Esophagus muscularis mucosa (tissue), 4 donors: ENCODE results near the gene MYL3. TPM values are rescaled to one million over a fixed set of nuclear protein-coding genes. Genes with fewer than 3 reads are reported as not detected.

ENCODE experiments used
- DNase-seq: peaks from one replicate; pipeline ENCODE4 v3.0.0-alpha.2; 2017; ENCODE audit errors: extremely low spot score
- H3K27ac ChIP-seq, 4 donors: fragments of 200-600 bp; sonication (generic); replicated peaks in 1 of 4; 1 replicate in 3 of 4; 2 replicates in 1 of 4; pipeline ENCODE4 v1.5.1; 2016 to 2019; ENCODE audit warnings: mild to moderate bottlenecking in 1 of 4
- H3K27me3 ChIP-seq, 4 donors: fragments of 200-600 bp; sonication (generic); one replicate each; pipeline versions ENCODE4 v1.5.1 to v1.6.0; 2016 to 2019
- H3K36me3 ChIP-seq, 4 donors: fragments of 200-600 bp; sonication (generic); one replicate each; pipeline ENCODE4 v1.5.1; 2016 to 2019
- H3K4me1 ChIP-seq, 4 donors: fragments of 200-600 bp; sonication (generic); one replicate each; pipeline ENCODE4 v1.5.1; 2016 to 2019
- H3K4me3 ChIP-seq, 4 donors: fragments of 200-600 bp; sonication (generic); 1 replicate in 2 of 4; 2 replicates in 2 of 4; pipeline ENCODE4 v1.5.1; 2016 to 2019; ENCODE audit warnings: mild to moderate bottlenecking in 4 of 4, moderate library complexity in 1 of 4
- H3K9me3 ChIP-seq, 4 donors: fragments of 200-600 bp; sonication (generic); 1 replicate in 3 of 4; 2 replicates in 1 of 4; pipeline ENCODE4 v1.5.1; 2016 to 2019
- CTCF ChIP-seq, 3 experiments: fragments of 200-600 bp in 2 of 3; fragments of 450-650 bp in 1 of 3; sonication (generic) in 2 of 3; IDR thresholded peaks; one replicate each; pipeline ENCODE4 v1.5.1; 2017 to 2019; ENCODE audit warnings: antibody characterized with exemption in 3 of 3, mild to moderate bottlenecking in 2 of 3, moderate library complexity in 1 of 3
- EP300 ChIP-seq: sonication (generic); formaldehyde crosslinking; IDR thresholded peaks from one replicate; pipeline ENCODE4 v1.6.1; 2017; ENCODE audit warnings: antibody characterized with exemption
- POLR2A ChIP-seq: fragments of 450-650 bp; IDR thresholded peaks from one replicate; pipeline ENCODE4 v1.6.1; 2017; ENCODE audit warnings: antibody characterized with exemption, moderate library complexity, mild to moderate bottlenecking, low read depth
- POLR2AphosphoS5 ChIP-seq, 2 donors: sonication (generic); formaldehyde crosslinking; IDR thresholded peaks; one replicate each; pipeline ENCODE4 v1.6.1; 2017; ENCODE audit warnings: antibody characterized with exemption in 2 of 2
- WGBS: methylation state at CpG from one replicate; pipeline ENCODE4 v1.1.5; 2018; 5-methylcytosine and 5-hydroxymethylcytosine counted together
- intact Hi-C: fragments of 100-400 bp; cut with DNase I; formaldehyde crosslinking; loops from one replicate; pipeline ENCODE4 v1.15.1; 2023
- total RNA-seq, 4 donors: library from RNA; depleted of rRNA; stranded (reverse); fragments of >200 nt; gene quantifications; one replicate each; pipeline versions ENCODE4 v1.1.0 to v1.2.1, GENCODE V29; 2016

MYL3 gene
- total RNA-seq, 4 donors from 2014 or later: 0.83 to 13.0 (median 7.7) TPM

DNA sequence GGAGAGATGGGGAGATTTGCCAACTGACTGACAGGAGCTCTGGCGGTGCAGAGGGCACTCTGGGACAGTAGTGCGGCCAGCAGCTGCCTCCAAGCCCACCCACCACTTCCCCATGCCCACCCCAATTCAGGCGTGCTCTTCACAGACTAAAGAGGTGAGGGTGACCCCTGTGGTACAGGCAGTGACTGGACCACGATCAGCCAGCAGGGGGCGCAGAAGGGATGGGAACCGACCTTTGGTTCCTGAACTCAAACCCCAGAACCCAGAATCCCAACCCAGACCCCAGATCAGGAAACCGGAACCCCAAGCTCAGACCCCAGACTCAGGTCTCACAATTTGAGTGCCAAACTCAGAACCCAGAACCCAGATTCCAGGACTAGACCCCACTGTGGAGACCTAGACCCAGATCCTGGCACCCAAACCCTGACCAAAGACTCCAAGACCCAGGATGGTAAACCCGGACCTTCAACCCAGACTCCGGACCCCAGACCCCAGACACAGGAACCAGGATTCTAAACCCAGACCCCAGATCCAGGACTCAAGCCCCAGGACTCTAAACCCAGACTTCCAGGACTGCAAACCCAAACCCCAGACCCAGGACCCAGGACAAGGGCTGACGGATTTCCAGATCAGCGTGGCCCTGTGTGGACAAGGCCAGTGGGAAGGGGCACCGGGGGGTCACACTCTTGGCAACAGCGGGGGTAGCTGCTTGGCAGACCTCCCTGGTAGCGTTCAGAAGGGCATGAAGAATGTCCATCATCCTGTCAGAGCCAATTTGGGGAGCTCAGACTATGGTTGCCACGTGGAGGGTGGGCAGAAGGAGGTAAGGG lies 3.7 kb upstream of the MYL3 start:
- H3K4me1 ChIP-seq: peaks cover 24 to 41% (median 30%) of the 10 kb centered on the region in 4 donors
- 13% methylated on average over 11 of the region's 15 CpGs for WGBS
- peaks cover 0 to 3% (median 0%) of the 10 kb centered on the region in 4 donors for H3K36me3 ChIP-seq
- peak; percentile 96 for DNase-seq
- intact Hi-C loops: loop anchor here (1.0 to 5.0 kb wide), 2 partner anchors 28 to 40 kb away; no protein-coding TSS in a partner anchor
- peak overlapping the region in 1 of 4 donors; percentile 1 for H3K4me3 ChIP-seq
- peak overlapping the region; percentile 55 to 70 (median 66) for H3K27ac ChIP-seq
- H3K27me3 ChIP-seq: no peaks in the 10 kb centered on the region
- TF ChIP-seq POLR2AphosphoS5 (IDR thresholded peaks at IDR 0.05) (no peak), CTCF (IDR thresholded peaks at IDR 0.05) (peak; percentile 90 to 95 (median 93))
- no peaks in the 10 kb centered on the region for H3K9me3 ChIP-seq

DNA sequence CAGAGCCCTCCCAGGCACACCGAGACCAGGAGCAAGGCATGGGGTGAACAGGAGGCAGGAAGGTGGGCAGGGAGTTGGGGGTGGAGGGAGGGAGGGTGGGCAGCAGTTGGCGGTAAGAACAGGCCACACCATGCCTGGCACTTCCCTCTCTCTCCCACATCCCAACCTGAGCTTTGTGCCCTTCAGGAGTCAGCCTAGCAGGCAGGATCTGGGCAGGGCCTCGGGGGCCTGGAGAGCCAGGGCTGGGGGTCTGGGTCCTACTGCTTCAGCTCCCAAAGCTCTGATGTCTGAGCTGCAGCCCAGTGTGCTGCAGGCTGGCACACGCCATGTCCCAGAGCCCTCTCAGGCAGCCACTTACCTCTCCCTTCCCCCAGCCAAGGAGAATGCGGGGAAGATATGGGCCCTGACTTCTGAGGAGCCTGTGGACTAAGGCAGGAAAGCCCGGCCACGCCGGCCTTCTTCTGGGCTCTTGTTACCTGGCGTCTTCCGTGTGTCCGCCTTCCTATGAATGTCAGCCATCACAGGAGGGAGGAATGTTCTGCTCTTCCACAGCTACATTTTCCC lies 2.9 kb upstream of the MYL3 start:
- Histone ChIP-seq H3K27ac (no peak overlapping the region), H3K4me1 (peaks cover 19 to 37% (median 31%) of the 10 kb centered on the region in 4 donors), H3K27me3 (no peaks in the 10 kb centered on the region), H3K4me3 (no peak overlapping the region), H3K9me3 (no peaks in the 10 kb centered on the region), H3K36me3 (peaks cover 0 to 5% (median 0%) of the 10 kb centered on the region in 4 donors)
- WGBS: 88% methylated on average over 7 of the region's 11 CpGs
- intact Hi-C loops: loop anchor here (5.0 kb wide), 1 partner anchor 41 kb away; no protein-coding TSS in a partner anchor
- no peak for DNase-seq
- TF ChIP-seq POLR2AphosphoS5 (IDR thresholded peaks at IDR 0.05) (no peak), EP300 (no peak), CTCF (IDR thresholded peaks at IDR 0.05) (no peak), POLR2A (no peak)

GRCh38 chr3:46865546-46865945 lies 2.3 kb upstream of the MYL3 start:
- intact Hi-C loops: loop anchor here (5.0 kb wide), 1 partner anchor 42 kb away; no protein-coding TSS in a partner anchor
- Histone ChIP-seq H3K4me1 (peaks cover 19 to 37% (median 31%) of the 10 kb centered on the region in 4 donors), H3K4me3 (no peak overlapping the region), H3K27me3 (no peaks in the 10 kb centered on the region), H3K27ac (no peak overlapping the region), H3K36me3 (peaks cover 0 to 11% (median 0%) of the 10 kb centered on the region in 4 donors), H3K9me3 (no peaks in the 10 kb centered on the region)
- TF ChIP-seq POLR2A (no peak), POLR2AphosphoS5 (IDR thresholded peaks at IDR 0.05) (no peak), CTCF (IDR thresholded peaks at IDR 0.05) (no peak)
- 57% methylated on average over 1 of the region's 2 CpGs for WGBS
- DNase-seq: no peak

- H3K27ac ChIP-seq: no peak overlapping the region
- no peak for DNase-seq
- WGBS: 55% methylated on average over 4 of the region's 12 CpGs
Observed at GRCh38 chr3:46865031-46865507, 1.8 kb upstream of the MYL3 start.

More at GRCh38 chr3:46865031-46865507, 1.8 kb upstream of the MYL3 start:
- peaks cover 19 to 37% (median 31%) of the 10 kb centered on the region in 4 donors for H3K4me1 ChIP-seq
- H3K36me3 ChIP-seq: peaks cover 0 to 15% (median 0%) of the 10 kb centered on the region in 4 donors
- no peaks in the 10 kb centered on the region for H3K27me3 ChIP-seq
- no peaks in the 10 kb centered on the region for H3K9me3 ChIP-seq
- no peak overlapping the region for H3K4me3 ChIP-seq
- TF ChIP-seq POLR2AphosphoS5 (IDR thresholded peaks at IDR 0.05) (no peak), POLR2A (no peak), EP300 (no peak), CTCF (IDR thresholded peaks at IDR 0.05) (no peak)
- intact Hi-C loops: loop anchor here (5.0 kb wide), 1 partner anchor 42 kb away; no protein-coding TSS in a partner anchor
